Caco-2 (cell line): ENCODE results near the gene RIOK3. TPM values are rescaled to one million over a fixed set of nuclear protein-coding genes. Genes with fewer than 3 reads are reported as not detected.

Experiments used
- BruUV-seq: library from RNA; stranded (reverse); fragments of 400-500 nt; replicated peaks from 2 replicates; lab custom pipeline; 2021; lab: Mats Ljungman, UMichigan
- CTCF ChIA-PET: fragments of 300-600 bp; sonication (Branson Sonifier 250); formaldehyde crosslinking; loops from one replicate; lab custom pipeline; 2022; ENCODE audit warnings: antibody characterized with exemption; lab: Charles Lee
- POLR2A ChIA-PET: fragments of 300-600 bp; sonication (Branson Sonifier 250); formaldehyde crosslinking; loops from one replicate; lab custom pipeline; 2022; ENCODE audit warnings: antibody characterized with exemption; lab: Charles Lee
- DNase-seq, 2 experiments: peaks; one replicate each; pipeline versions ENCODE4 v3.0.0 to v3.0.0-alpha.2; 2020 to 2022
- H3K27me3 ChIP-seq: replicated peaks from 2 replicates; pipeline ENCODE4 v1.6.0; 2011; ENCODE audit warnings: low read length; ENCODE audit not compliant: control insufficient read depth, insufficient read depth
- H3K36me3 ChIP-seq: 2 replicates; pipeline ENCODE4 v1.5.1; 2011; ENCODE audit warnings: low read length; ENCODE audit not compliant: control insufficient read depth, insufficient read depth
- H3K4me1 ChIP-seq: fragments of 250-450 bp; sonication (Bioruptor Pico); 2 replicates; pipeline ENCODE4 v1.5.1; 2020; ENCODE audit warnings: mild to moderate bottlenecking
- H3K4me3 ChIP-seq: 2 replicates; pipeline ENCODE4 v1.5.1; 2011; ENCODE audit warnings: low read depth, mild to moderate bottlenecking, control low read depth, low read length
- H3K9me3 ChIP-seq: fragments of 250-450 bp; sonication (Bioruptor Pico); 2 replicates; pipeline ENCODE4 v1.5.1; 2020; ENCODE audit warnings: mild to moderate bottlenecking, moderate library complexity
- H3K27ac Mint-ChIP-seq: one replicate; pipeline ENCODE4 v1.8.0; 2022; ENCODE audit warnings: mixed read lengths; ENCODE audit not compliant: unreplicated experiment
- H3K27me3 Mint-ChIP-seq: one replicate; pipeline ENCODE4 v1.8.0; 2022; ENCODE audit warnings: mixed read lengths; ENCODE audit not compliant: insufficient read depth, unreplicated experiment
- H3K36me3 Mint-ChIP-seq: one replicate; pipeline ENCODE4 v1.8.0; 2022; ENCODE audit warnings: mild to moderate bottlenecking, mixed read lengths; ENCODE audit not compliant: insufficient read depth, unreplicated experiment
- H3K4me1 Mint-ChIP-seq: one replicate; pipeline ENCODE4 v1.8.0; 2022; ENCODE audit warnings: low read depth, mixed read lengths; ENCODE audit not compliant: unreplicated experiment
- H3K4me3 Mint-ChIP-seq: one replicate; pipeline ENCODE4 v1.8.0; 2022; ENCODE audit warnings: mild to moderate bottlenecking, moderate library complexity, mixed read lengths; ENCODE audit not compliant: unreplicated experiment
- H3K9me3 Mint-ChIP-seq: one replicate; pipeline ENCODE4 v1.8.0; 2022; ENCODE audit warnings: mixed read lengths; ENCODE audit not compliant: unreplicated experiment
- intact Hi-C: fragments of 100-400 bp; cut with micrococcal nuclease; formaldehyde crosslinking; loops from one replicate; pipeline ENCODE4 v1.10.0; 2022; ENCODE audit not compliant: unreplicated experiment
- total RNA-seq: library from RNA; stranded (reverse); gene quantifications from 2 replicates; pipeline ENCODE4 v1.2.3, GENCODE V29; 2022
- TF ChIP-seq, protein P1 (sequence below), 2 experiments: fragments of 200-600 bp in 1 of 2; IDR thresholded peaks; 1 replicate in 1 of 2; 2 replicates in 1 of 2; pipeline versions ENCODE4 v1.5.1 to v1.8.0; 2011 to 2022; ENCODE audit warnings: antibody characterized with exemption in 1 of 2, control low read depth in 1 of 2, inconsistent platforms in 1 of 2, low read depth in 1 of 2, low read length in 1 of 2, mild to moderate bottlenecking in 1 of 2, moderate library complexity in 1 of 2; ENCODE audit not compliant: insufficient read depth in 1 of 2, severe bottlenecking in 1 of 2, unreplicated experiment in 1 of 2

Gene RIOK3
- total RNA-seq, 1 experiment from 2014 or later: 32.4 TPM

DNA sequence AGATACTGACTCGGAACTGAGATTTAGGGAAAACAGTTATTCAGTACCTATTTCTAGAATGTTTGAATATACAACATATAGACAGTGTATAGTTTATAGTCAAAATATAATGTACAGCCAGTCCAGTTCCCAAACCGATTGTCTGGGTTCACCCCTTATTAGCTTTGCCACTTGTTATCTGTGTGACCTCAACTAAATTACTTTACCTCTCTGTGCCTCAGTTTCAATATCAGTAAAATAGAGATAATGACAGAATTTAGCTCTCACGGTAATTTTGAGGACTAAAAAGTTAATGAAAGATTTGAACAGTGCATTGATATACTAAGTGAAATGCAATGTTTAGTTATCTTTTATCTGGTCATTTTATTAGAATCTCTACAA is 750 bp upstream of the RIOK3 start:
- Mint-ChIP-seq H3K4me1 (no peaks in the 10 kb centered on the region), H3K9me3 (no peaks in the 10 kb centered on the region), H3K4me3 (peak overlapping the region; percentile 92), H3K36me3 (no peaks in the 10 kb centered on the region), H3K27me3 (no peaks in the 10 kb centered on the region), H3K27ac (peak overlapping the region; percentile 96)
- intact Hi-C loops: no loop called here
- H3K9me3 ChIP-seq: no peaks in the 10 kb centered on the region
- TF ChIP-seq, protein P1, sequence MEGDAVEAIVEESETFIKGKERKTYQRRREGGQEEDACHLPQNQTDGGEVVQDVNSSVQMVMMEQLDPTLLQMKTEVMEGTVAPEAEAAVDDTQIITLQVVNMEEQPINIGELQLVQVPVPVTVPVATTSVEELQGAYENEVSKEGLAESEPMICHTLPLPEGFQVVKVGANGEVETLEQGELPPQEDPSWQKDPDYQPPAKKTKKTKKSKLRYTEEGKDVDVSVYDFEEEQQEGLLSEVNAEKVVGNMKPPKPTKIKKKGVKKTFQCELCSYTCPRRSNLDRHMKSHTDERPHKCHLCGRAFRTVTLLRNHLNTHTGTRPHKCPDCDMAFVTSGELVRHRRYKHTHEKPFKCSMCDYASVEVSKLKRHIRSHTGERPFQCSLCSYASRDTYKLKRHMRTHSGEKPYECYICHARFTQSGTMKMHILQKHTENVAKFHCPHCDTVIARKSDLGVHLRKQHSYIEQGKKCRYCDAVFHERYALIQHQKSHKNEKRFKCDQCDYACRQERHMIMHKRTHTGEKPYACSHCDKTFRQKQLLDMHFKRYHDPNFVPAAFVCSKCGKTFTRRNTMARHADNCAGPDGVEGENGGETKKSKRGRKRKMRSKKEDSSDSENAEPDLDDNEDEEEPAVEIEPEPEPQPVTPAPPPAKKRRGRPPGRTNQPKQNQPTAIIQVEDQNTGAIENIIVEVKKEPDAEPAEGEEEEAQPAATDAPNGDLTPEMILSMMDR (IDR thresholded peaks at IDR 0.05; ENCODE audit: insufficient read depth in 1 of 2, low read depth in 1 of 2, low read length in 1 of 2, severe bottlenecking in 1 of 2, unreplicated experiment in 1 of 2): no peak
- BruUV-seq: TSS peak; percentile 92
- H3K36me3 ChIP-seq: no peaks in the 10 kb centered on the region
- 0 out of 2 replicates have a peak, but pooled peaks cover 6% of the 10 kb centered on the region for H3K4me1 ChIP-seq
- H3K4me3 ChIP-seq: peak overlapping the region; percentile 33
- DNase-seq: no peak
- H3K27me3 ChIP-seq: no peaks in the 10 kb centered on the region
- ChIA-PET CTCF (interaction anchor here (1.0 kb wide), 1 partner anchor 41 kb away, joined by 3 read pairs; no protein-coding TSS in a partner anchor), POLR2A (interaction anchor here (1.2 kb wide), 1 partner anchor 15 kb away, joined by 3 read pairs; a partner anchor contains a TSS)

DNA sequence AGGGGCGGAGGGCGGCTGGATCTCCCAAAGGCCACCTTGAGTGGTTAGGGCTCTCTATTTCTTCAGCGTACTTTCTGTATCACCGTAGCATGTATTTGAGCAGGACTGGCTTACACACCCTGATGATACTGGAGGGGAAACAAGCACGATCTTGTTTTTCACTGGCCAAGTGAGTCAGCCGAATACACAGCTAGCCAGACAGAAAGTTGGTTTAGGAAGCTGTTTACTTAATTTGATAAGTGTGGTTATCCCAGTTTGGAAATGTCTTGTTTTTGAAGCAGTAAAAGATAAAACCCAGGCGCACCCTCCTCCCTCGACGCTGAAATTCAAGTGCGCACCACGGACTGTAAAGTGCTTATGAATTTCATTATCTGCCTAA is 582 bp downstream of the RIOK3 start:
- H3K36me3 ChIP-seq: no peaks in the 10 kb centered on the region
- Mint-ChIP-seq H3K9me3 (no peaks in the 10 kb centered on the region), H3K4me3 (peak overlapping the region; percentile 92), H3K36me3 (no peaks in the 10 kb centered on the region), H3K27me3 (no peaks in the 10 kb centered on the region), H3K27ac (peak overlapping the region; percentile 96), H3K4me1 (peaks cover 9% of the 10 kb centered on the region)
- CTCF ChIA-PET: interaction anchor here (1.0 to 1.2 kb wide), 2 partner anchors 42 to 45 kb away, joined by 3 to 4 read pairs; no protein-coding TSS in a partner anchor
- intact Hi-C loops: no loop called here
- H3K4me3 ChIP-seq: peak overlapping the region; percentile 95
- no peaks in the 10 kb centered on the region for H3K27me3 ChIP-seq
- POLR2A ChIA-PET: interaction anchor here (0.6 to 1.2 kb wide), 3 partner anchors 11 to 94 kb away, joined by 3 to 5 read pairs (median 3); a partner anchor contains a TSS
- TF ChIP-seq, protein P1 (IDR thresholded peaks at IDR 0.05; ENCODE audit: insufficient read depth in 1 of 2, low read depth in 1 of 2, low read length in 1 of 2, severe bottlenecking in 1 of 2, unreplicated experiment in 1 of 2): no peak
- H3K9me3 ChIP-seq: no peaks in the 10 kb centered on the region
- 0 out of 2 replicates have a peak, but pooled peaks cover 6% of the 10 kb centered on the region for H3K4me1 ChIP-seq
- no peak for DNase-seq
- BruUV-seq: no TSS peak

DNA sequence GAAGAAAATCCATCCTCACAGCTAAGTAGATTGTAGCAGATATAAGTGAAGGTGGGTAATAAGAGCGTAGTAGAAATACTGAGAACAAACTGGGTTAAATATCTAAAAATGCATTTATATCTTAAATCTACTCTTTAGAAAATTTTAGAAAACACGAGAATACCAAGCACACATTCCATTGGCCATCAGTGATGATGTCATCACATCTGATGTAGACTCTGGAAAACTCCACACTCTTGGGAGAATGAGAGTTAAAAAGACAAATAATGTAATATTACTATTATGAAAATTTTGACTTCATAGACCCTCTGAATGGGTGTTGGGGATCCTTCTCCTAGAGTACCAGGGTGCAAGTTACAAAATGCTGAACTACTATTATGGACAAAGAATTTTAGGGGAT is 3.7 kb downstream of the RIOK3 start:
- ChIA-PET CTCF (no interaction called here), POLR2A (no interaction called here)
- H3K36me3 Mint-ChIP-seq: peaks cover 5% of the 10 kb centered on the region
- DNase-seq: no peak
- no TSS peak for BruUV-seq
- TF ChIP-seq, protein P1 (IDR thresholded peaks at IDR 0.05; ENCODE audit: insufficient read depth in 1 of 2, low read depth in 1 of 2, low read length in 1 of 2, severe bottlenecking in 1 of 2, unreplicated experiment in 1 of 2): no peak
- intact Hi-C loops: no loop called here
- Histone ChIP-seq H3K4me1 (peaks cover 23% of the 10 kb centered on the region), H3K36me3 (no peaks in the 10 kb centered on the region), H3K4me3 (no peak overlapping the region), H3K9me3 (no peaks in the 10 kb centered on the region), H3K27me3 (no peaks in the 10 kb centered on the region)
- H3K27ac Mint-ChIP-seq: no peak overlapping the region
- H3K4me3 Mint-ChIP-seq: no peak overlapping the region
- no peaks in the 10 kb centered on the region for H3K27me3 Mint-ChIP-seq
- peaks cover 29% of the 10 kb centered on the region for H3K4me1 Mint-ChIP-seq
- no peaks in the 10 kb centered on the region for H3K9me3 Mint-ChIP-seq
